Vagina (tissue), 2 donors: ENCODE measurements around the gene SH3D19.

Source experiments
- POLR2AphosphoS5 ChIP-seq, 2 donors: sonication (generic); formaldehyde crosslinking; IDR thresholded peaks; one replicate each; pipeline ENCODE4 v1.9.0; 2017; ENCODE audit warnings: antibody characterized with exemption in 2 of 2, mild to moderate bottlenecking in 2 of 2, low read depth in 1 of 2; ENCODE audit not compliant: insufficient read depth in 1 of 2
- TF ChIP-seq, protein P1 (sequence below), 3 experiments: fragments of 450-650 bp in 2 of 3; fragments of 200-600 bp in 1 of 3; sonication (generic) in 1 of 3; IDR thresholded peaks; one replicate each; pipeline ENCODE4 v1.5.1; 2017 to 2019; ENCODE audit warnings: antibody characterized with exemption in 3 of 3, mild to moderate bottlenecking in 2 of 3, moderate library complexity in 2 of 3

DNA sequence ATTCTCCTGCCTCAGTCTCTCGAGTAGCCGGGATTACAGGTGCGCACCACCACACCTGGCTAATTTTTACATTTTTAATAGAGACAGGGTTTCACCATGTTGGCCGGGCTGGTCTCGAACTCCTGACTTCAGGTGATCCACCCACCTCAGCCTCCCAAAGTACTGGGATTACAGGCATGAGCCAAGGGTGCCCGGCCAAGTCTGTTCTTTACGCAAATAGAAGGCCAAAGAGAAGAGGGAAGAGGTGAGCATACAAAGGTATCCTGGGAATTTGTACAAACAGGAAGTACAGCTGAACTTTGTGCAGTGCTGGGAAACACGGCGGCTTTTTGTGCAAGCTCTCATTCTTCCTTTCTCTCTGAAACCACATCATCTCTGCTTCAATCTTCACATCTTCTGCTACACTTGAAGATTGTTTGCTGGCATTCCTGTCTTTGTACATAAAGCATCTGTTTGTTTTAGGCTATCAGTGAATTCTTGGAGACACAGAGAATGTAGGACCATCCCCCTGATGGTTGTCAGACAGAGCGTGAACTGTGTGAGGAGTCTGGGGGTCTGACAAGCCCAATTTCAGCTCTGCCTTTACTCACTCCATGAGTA, 120.4 kb downstream of the SH3D19 start:
- TF ChIP-seq, protein P1, sequence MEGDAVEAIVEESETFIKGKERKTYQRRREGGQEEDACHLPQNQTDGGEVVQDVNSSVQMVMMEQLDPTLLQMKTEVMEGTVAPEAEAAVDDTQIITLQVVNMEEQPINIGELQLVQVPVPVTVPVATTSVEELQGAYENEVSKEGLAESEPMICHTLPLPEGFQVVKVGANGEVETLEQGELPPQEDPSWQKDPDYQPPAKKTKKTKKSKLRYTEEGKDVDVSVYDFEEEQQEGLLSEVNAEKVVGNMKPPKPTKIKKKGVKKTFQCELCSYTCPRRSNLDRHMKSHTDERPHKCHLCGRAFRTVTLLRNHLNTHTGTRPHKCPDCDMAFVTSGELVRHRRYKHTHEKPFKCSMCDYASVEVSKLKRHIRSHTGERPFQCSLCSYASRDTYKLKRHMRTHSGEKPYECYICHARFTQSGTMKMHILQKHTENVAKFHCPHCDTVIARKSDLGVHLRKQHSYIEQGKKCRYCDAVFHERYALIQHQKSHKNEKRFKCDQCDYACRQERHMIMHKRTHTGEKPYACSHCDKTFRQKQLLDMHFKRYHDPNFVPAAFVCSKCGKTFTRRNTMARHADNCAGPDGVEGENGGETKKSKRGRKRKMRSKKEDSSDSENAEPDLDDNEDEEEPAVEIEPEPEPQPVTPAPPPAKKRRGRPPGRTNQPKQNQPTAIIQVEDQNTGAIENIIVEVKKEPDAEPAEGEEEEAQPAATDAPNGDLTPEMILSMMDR (IDR thresholded peaks at IDR 0.05): no peak
- TF ChIP-seq POLR2AphosphoS5 (IDR thresholded peaks at IDR 0.05; ENCODE audit: insufficient read depth in 1 of 2, low read depth in 1 of 2): no peak
